HG03095 (cell line): ENCODE measurements around the gene PRKG1.

Source experiments
- ATAC-seq: cut with Tn5 transposase; IDR thresholded peaks from one replicate; pipeline ENCODE4 v1.9.1; 2021; ENCODE audit warnings: moderate library complexity; ENCODE audit not compliant: unreplicated experiment

Gene PRKG1

GRCh38 chr10:51074238-51075028 lies at the start of gene PRKG1:
TSS of gene PRKG1 (plus strand) at chr10:51074487.
- ATAC-seq, result no peak

- no peak for ATAC-seq
Observed at GRCh38 chr10:51028420-51028819, 45.9 kb upstream of the PRKG1 start.

GRCh38 chr10:51029172-51029641 lies 45.1 kb upstream of the PRKG1 start:
- no peak for ATAC-seq

GRCh38 chr10:51030480-51030879 lies 43.8 kb upstream of the PRKG1 start:
- no peak for ATAC-seq

GRCh38 chr10:51031950-51032349 lies 42.3 kb upstream of the PRKG1 start:
- ATAC-seq, result no peak

GRCh38 chr10:51034769-51035168 lies 39.5 kb upstream of the PRKG1 start:
- ATAC-seq, result no peak

GRCh38 chr10:51035344-51035743 lies 38.9 kb upstream of the PRKG1 start:
- ATAC-seq, result no peak

GRCh38 chr10:51045871-51046270 lies 28.4 kb upstream of the PRKG1 start:
- no peak for ATAC-seq

GRCh38 chr10:51046654-51047053 lies 27.6 kb upstream of the PRKG1 start:
- ATAC-seq, result no peak

GRCh38 chr10:51047857-51048256 lies 26.4 kb upstream of the PRKG1 start:
- no peak for ATAC-seq

GRCh38 chr10:51048792-51049191 lies 25.5 kb upstream of the PRKG1 start:
- no peak for ATAC-seq

- ATAC-seq, result no peak
Observed at GRCh38 chr10:51052163-51052562, 22.1 kb upstream of the PRKG1 start.

- no peak for ATAC-seq
Observed at GRCh38 chr10:51057925-51058324, 16.4 kb upstream of the PRKG1 start.

GRCh38 chr10:51063166-51063565 lies 11.1 kb upstream of the PRKG1 start:
- no peak for ATAC-seq

- ATAC-seq, result no peak
Observed at GRCh38 chr10:51063659-51064535, 10.4 kb upstream of the PRKG1 start.

GRCh38 chr10:51066231-51066630 lies 8.1 kb upstream of the PRKG1 start:
- ATAC-seq, result no peak

GRCh38 chr10:51072210-51072609 lies 2.1 kb upstream of the PRKG1 start:
- ATAC-seq, result no peak

GRCh38 chr10:51072921-51073434 lies 1.3 kb upstream of the PRKG1 start:
- ATAC-seq, result no peak

GRCh38 chr10:51073453-51074237 lies 642 bp upstream of the PRKG1 start:
- ATAC-seq, result no peak

- ATAC-seq, result no peak
Observed at GRCh38 chr10:51075043-51075872, 971 bp downstream of the PRKG1 start.
